ENCODE data around the gene ST6GAL2. TPM values are rescaled to one million over a fixed set of nuclear protein-coding genes. Genes with fewer than 3 reads are reported as not detected.

ST6GAL2 gene
- total RNA-seq, 2 donors from 2014 or later: 1.8 to 2.9 TPM

GRCh38 chr2:106782681-106783080, 103.3 kb downstream of the ST6GAL2 start:
- intact Hi-C loops (cut with DNase I, micrococcal nuclease): no loop called here
- no peak for ATAC-seq
- DNase-seq: no peak

GRCh38 chr2:106781196-106781595, 104.8 kb downstream of the ST6GAL2 start:
- no peak for ATAC-seq
- no peak for DNase-seq
- intact Hi-C loops (cut with DNase I, micrococcal nuclease): no loop called here

GRCh38 chr2:106771811-106772210, 114.2 kb downstream of the ST6GAL2 start:
- intact Hi-C loops (cut with DNase I, micrococcal nuclease): no loop called here
- DNase-seq (no peak), ATAC-seq (no peak)

DNA sequence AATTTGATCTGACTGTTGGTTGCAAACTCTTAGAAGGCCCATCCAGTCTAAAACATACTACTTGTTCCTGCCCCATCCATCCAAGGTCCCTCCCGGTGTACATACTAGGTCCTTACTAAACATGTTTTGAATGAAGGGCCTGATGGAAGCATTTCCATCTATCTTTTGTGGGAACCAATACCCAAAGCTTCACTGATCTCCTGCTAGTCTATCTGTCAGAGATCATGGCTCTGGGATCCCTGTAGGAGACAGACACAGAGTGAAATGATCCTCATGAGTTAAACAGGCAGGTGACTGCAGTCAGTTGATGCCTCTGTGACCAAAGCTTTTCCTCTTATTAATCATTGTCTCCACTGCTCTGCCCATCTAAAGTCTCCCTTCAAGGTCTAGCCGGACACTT, 115.0 kb downstream of the ST6GAL2 start:
- no peak for ATAC-seq
- intact Hi-C loops (cut with DNase I, micrococcal nuclease): no loop called here

DNA sequence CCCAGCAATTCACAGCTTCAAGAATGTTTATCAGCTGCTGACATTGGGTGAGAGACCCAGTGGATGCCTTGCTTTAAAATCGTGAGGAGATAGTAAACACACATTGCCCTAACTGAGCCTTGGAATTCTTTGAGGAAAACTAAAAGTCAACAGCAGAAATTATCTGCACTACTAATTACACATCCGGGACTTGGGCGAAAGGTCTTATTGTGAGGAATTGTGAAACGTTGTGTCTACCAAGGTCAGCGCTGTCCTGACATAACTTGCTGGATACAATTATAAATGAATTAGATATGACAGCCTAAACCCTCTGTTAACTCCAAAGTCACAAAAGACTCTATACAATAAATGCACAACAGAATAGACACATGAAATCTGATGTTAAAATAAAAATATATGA, 121.4 kb downstream of the ST6GAL2 start:
- intact Hi-C loops (cut with DNase I, micrococcal nuclease): no loop called here
- DNase-seq: no peak
- no peak for ATAC-seq

More for the DNA sequence above, 115.0 kb downstream of the ST6GAL2 start:
- no peak for DNase-seq

DNA sequence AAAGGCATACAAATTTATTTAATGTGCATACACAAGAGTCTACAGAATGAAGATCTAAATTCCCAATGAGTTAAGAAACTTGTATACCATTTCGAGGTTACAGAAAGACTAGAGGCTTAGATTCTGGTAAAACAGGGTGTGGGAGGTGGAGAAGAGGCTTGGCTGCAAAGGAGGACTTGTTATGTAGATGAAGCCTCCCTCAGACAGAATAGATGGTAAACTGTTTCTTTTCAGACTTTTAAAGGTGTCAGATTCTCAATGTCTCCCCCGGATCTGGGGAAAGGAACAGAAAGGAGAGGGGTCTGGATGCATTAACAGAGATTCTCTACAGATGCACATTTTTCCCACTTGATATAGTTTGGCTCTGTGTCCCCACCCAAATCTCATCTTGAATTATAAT, 126.0 kb downstream of the ST6GAL2 start:
- intact Hi-C loops (cut with DNase I, micrococcal nuclease): no loop called here
- no peak for ATAC-seq
- no peak for DNase-seq

DNA sequence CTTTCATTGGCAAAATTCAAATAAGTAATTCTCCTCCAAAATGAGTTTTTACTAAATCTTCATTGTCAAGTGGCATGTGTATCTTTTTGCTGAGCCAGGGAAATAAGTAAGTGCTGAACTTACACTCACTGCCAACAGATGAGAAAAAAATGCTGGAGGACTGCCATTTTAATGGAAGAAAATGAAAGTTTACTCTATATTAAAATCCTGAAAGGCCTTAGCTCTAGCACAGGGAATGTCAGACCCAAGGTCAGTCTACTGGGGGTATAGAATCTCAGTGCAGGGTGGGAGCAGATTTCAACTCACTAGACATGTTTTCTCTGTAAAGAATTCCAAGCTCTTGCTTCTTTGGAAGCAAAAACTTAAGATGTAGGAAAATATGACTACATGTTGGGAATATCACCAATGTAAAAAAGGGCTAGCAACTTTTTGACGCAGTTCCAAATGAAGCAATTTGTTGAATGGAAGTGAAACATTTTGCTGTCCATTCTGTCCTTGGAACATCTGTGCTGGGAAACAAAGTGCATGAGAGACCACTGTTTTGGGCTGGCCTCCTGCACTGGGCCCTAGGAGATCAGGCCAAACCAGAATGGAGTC, 127.0 kb downstream of the ST6GAL2 start:
- ATAC-seq (no peak), DNase-seq (no peak)
- intact Hi-C loops (cut with DNase I, micrococcal nuclease): no loop called here

Measured in left colon (tissue), 2 donors.